A549 (cell line): ENCODE results near the gene GYS2.

ENCODE experiments used
- CHD4 ChIP-seq: fragments of 200-600 bp; sonication (generic); IDR thresholded peaks from 2 replicates; pipeline ENCODE4 v1.6.1; 2016; ENCODE audit warnings: antibody characterized with exemption, mild to moderate bottlenecking, borderline replicate concordance
- CTCF ChIP-seq: fragments of >200 bp; sonication (Bioruptor Twin); formaldehyde crosslinking; IDR thresholded peaks from 3 replicates; pipeline ENCODE4 v1.5.1; 2016
- EP300 ChIP-seq, 2 experiments: fragments of >200 bp; sonication (Bioruptor Twin); formaldehyde crosslinking; IDR thresholded peaks; 2 replicates in 1 of 2; 3 replicates in 1 of 2; pipeline ENCODE4 v1.6.1; 2016 to 2017
- FOSL2 ChIP-seq, 2 experiments: fragments of 450-650 bp in 1 of 2; fragments of >200 bp in 1 of 2; sonication (Bioruptor Twin) in 1 of 2; formaldehyde crosslinking; IDR thresholded peaks; 2 replicates each; pipeline versions ENCODE4 v1.5.0 to v1.6.1; 2016 to 2020; ENCODE audit warnings: mild to moderate bottlenecking in 1 of 2, moderate library complexity in 1 of 2
- HDAC2 ChIP-seq: fragments of 200-600 bp; sonication (generic); IDR thresholded peaks from 2 replicates; pipeline ENCODE4 v1.6.1; 2016
- KDM1A ChIP-seq: fragments of 200-600 bp; sonication (generic); IDR thresholded peaks from 2 replicates; pipeline ENCODE4 v1.6.1; 2016; ENCODE audit warnings: low read depth, mild to moderate bottlenecking
- MAX ChIP-seq: IDR thresholded peaks from 2 replicates; pipeline ENCODE4 v1.6.1; 2012
- MAZ ChIP-seq: fragments of 150-350 bp; IDR thresholded peaks from 2 replicates; pipeline ENCODE4 v1.6.1; 2014; ENCODE audit warnings: antibody characterized with exemption, low read depth, low read length, borderline replicate concordance
- MYC ChIP-seq: IDR thresholded peaks from 2 replicates; pipeline ENCODE4 v1.6.1; 2012; ENCODE audit warnings: mild to moderate bottlenecking, inconsistent platforms, low read length, improper control_type of control experiment, borderline replicate concordance
- REST ChIP-seq: fragments of 200-600 bp; sonication (generic); IDR thresholded peaks from 2 replicates; pipeline ENCODE4 v1.6.1; 2016; ENCODE audit warnings: antibody characterized with exemption, mild to moderate bottlenecking, moderate library complexity
- RFX5 ChIP-seq: fragments of 450-650 bp; IDR thresholded peaks from 2 replicates; pipeline ENCODE4 v1.7.1; 2014; ENCODE audit warnings: antibody characterized with exemption, mild to moderate bottlenecking, moderate library complexity

DNA sequence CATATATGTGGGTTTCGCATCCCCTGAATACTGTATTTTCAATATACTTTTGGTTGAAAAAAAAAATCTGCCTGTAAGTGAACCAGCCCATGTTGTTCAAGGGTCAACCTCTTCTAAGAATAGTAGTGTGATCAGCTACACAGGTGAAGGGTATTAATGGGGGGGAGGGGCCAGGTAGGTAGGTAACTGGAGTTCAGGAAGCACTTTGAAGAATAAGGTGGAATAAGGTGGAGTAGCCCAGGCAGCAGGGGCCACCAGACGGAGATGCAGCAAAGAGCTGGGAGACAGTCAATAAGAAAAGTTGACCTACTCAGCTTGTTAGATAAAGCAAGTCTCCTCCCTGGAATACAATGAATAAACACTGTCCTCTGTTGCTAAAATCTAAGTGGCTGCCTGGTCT lies 43.7 kb upstream of the GYS2 start:
- TF ChIP-seq EP300 (IDR thresholded peaks at IDR 0.05) (no peak), CTCF (no peak), MAX (no peak), CHD4 (no peak), REST (no peak), MAZ (no peak), RFX5 (no peak), FOSL2 (IDR thresholded peaks at IDR 0.05) (no peak), FOSL2 (CRISPR knock-in tag; IDR thresholded peaks at IDR 0.05) (no peak), HDAC2 (no peak), KDM1A (no peak), MYC (no peak)
